ENCODE results near the gene TCEAL3. TPM values are rescaled to one million over a fixed set of nuclear protein-coding genes. Genes with fewer than 3 reads are reported as not detected.
"Not testable (repeated sequence)": the region's sequence is repeated elsewhere in the genome, so short reads cannot be mapped to it uniquely, and the experiment has no call there.

Gene TCEAL3
- total and polyA plus RNA-seq, 7 experiments from 2014 or later = 0.60 to 6.1 (median 4.6) TPM

DNA sequence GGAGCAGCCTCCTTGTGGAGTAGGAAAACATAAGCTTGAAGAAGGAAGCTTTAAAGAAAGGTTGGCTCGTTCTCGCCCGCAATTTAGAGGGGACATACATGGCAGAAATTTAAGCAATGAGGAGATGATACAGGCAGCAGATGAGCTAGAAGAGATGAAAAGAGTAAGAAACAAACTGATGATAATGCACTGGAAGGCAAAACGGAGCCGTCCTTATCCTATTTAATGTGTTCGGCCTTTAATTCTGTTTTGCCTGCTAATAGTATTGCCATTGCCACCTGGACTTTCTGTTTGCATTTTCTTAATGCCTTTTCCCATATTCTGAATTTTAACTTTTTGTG, 22.4 kb downstream of the TCEAL3 start:
- DNase-seq (no peak), ATAC-seq (no peak)
- Histone ChIP-seq H3K9me3 (ENCODE audit: control insufficient read depth in 2 of 3, low read length in 3 of 3) (no peaks in the 10 kb centered on the region), H3K4me1 (ENCODE audit: control insufficient read depth in 2 of 2, insufficient read depth in 2 of 2, low read length in 2 of 2) (no peaks in the 10 kb centered on the region), H3K36me3 (ENCODE audit: control insufficient read depth in 2 of 3, insufficient read depth in 3 of 3, low read length in 3 of 3) (no peaks in the 10 kb centered on the region), H3K27ac (ENCODE audit: low read depth, low read length) (peak overlapping the region; percentile 75), H3K4me3 (ENCODE audit: low read length) (peak overlapping the region; percentile 71), H3K27me3 (ENCODE audit: control insufficient read depth in 2 of 2, insufficient read depth in 2 of 2, low read length in 2 of 2) (no peaks in the 10 kb centered on the region)
- no peaks in the 10 kb centered on the region for H3K27me3 Mint-ChIP-seq
- H3K4me3 Mint-ChIP-seq = peak overlapping the region; percentile 80 to 93 (median 89)
- CTCF ChIA-PET = no interaction called here
- H3K36me3 Mint-ChIP-seq = peaks cover 0 to 2% (median 0%) of the 10 kb centered on the region in 5 donors
- no peaks in the 10 kb centered on the region for H3K9me3 Mint-ChIP-seq
- POLR2A ChIA-PET = interaction anchor here (1.2 kb wide), 1 partner anchor 20 kb away, joined by 3 read pairs; no protein-coding TSS in a partner anchor
- H3K27ac Mint-ChIP-seq = peak overlapping the region in 6 of 9 donors; percentile 33 to 91 (median 70)
- intact Hi-C loops (cut with micrococcal nuclease) = no loop called here
- peaks cover 7 to 19% (median 14%) of the 10 kb centered on the region in 7 donors for H3K4me1 Mint-ChIP-seq

DNA sequence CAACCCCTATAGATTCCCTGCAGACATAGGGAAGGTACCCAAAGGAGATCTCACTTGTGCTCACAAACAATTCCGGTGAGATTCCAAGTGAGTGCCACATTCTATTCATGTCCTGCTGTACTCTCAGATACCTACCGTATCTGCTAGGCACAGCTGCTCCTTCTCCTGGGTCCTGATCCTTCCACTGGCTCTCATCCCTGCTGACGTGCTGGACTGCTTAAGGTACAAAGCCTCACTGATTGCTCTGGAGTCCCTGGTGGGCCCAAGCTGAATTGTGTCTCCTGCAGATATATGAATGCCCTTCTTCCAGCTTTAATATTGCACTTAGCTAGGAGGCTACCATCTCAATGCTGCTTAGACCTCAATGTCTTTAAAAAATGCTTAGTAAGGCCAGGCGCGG, 23.4 kb downstream of the TCEAL3 start:
- Histone ChIP-seq H3K4me3 (ENCODE audit: low read length) (no peak overlapping the region), H3K27ac (ENCODE audit: low read depth, low read length) (no peak overlapping the region), H3K4me1 (ENCODE audit: control insufficient read depth in 2 of 2, insufficient read depth in 2 of 2, low read length in 2 of 2) (no peaks in the 10 kb centered on the region), H3K36me3 (ENCODE audit: control insufficient read depth in 2 of 3, insufficient read depth in 3 of 3, low read length in 3 of 3) (no peaks in the 10 kb centered on the region), H3K27me3 (ENCODE audit: control insufficient read depth in 2 of 2, insufficient read depth in 2 of 2, low read length in 2 of 2) (no peaks in the 10 kb centered on the region), H3K9me3 (ENCODE audit: control insufficient read depth in 2 of 3, low read length in 3 of 3) (no peaks in the 10 kb centered on the region)
- intact Hi-C loops (cut with micrococcal nuclease) = no loop called here
- ATAC-seq (no peak), DNase-seq (no peak)
- H3K4me3 Mint-ChIP-seq = peak overlapping the region in 1 of 10 donors; percentile 47
- H3K36me3 Mint-ChIP-seq = peaks cover 0 to 2% (median 0%) of the 10 kb centered on the region in 5 donors
- no peaks in the 10 kb centered on the region for H3K27me3 Mint-ChIP-seq
- no peak overlapping the region for H3K27ac Mint-ChIP-seq
- H3K4me1 Mint-ChIP-seq = peaks cover 7 to 19% (median 14%) of the 10 kb centered on the region in 7 donors
- POLR2A ChIA-PET = no interaction called here
- CTCF ChIA-PET = no interaction called here
- no peaks in the 10 kb centered on the region for H3K9me3 Mint-ChIP-seq

DNA sequence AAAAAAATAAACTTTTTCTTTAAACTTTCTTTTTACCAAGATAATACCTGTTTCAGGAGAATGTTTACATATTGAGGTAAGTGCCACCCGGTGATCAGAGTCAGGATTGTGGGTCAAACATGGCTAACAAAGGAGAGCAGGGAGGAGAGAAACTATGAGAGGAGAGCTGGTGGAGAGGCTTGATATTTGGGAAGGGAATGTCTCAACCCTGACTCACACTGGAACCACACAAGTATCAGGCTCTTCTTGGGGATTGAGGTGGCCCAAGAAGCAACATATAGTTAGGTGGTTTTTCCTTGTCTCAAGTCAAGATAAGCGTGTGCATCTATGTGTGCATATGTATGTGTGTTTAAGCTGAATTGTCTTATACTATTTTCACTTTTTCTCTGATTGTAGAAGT, 27.7 kb downstream of the TCEAL3 start:
- H3K36me3 Mint-ChIP-seq = no peaks in the 10 kb centered on the region
- H3K27me3 Mint-ChIP-seq = peaks cover 0 to 2% (median 0%) of the 10 kb centered on the region in 5 donors
- ChIA-PET CTCF (no interaction called here), POLR2A (no interaction called here)
- DNase-seq = no peak
- Histone ChIP-seq H3K9me3 (ENCODE audit: control insufficient read depth in 2 of 3, low read length in 3 of 3) (no peaks in the 10 kb centered on the region), H3K27ac (ENCODE audit: low read depth, low read length) (no peak overlapping the region), H3K4me1 (ENCODE audit: control insufficient read depth in 2 of 2, insufficient read depth in 2 of 2, low read length in 2 of 2) (no peaks in the 10 kb centered on the region), H3K36me3 (ENCODE audit: control insufficient read depth in 2 of 3, insufficient read depth in 3 of 3, low read length in 3 of 3) (no peaks in the 10 kb centered on the region), H3K27me3 (ENCODE audit: control insufficient read depth in 2 of 2, insufficient read depth in 2 of 2, low read length in 2 of 2) (no peaks in the 10 kb centered on the region), H3K4me3 (ENCODE audit: low read length) (no peak overlapping the region)
- H3K4me3 Mint-ChIP-seq = no peak overlapping the region
- H3K27ac Mint-ChIP-seq = no peak overlapping the region
- no peaks in the 10 kb centered on the region for H3K9me3 Mint-ChIP-seq
- ATAC-seq = no peak
- no peaks in the 10 kb centered on the region for H3K4me1 Mint-ChIP-seq
- intact Hi-C loops (cut with micrococcal nuclease) = no loop called here

DNA sequence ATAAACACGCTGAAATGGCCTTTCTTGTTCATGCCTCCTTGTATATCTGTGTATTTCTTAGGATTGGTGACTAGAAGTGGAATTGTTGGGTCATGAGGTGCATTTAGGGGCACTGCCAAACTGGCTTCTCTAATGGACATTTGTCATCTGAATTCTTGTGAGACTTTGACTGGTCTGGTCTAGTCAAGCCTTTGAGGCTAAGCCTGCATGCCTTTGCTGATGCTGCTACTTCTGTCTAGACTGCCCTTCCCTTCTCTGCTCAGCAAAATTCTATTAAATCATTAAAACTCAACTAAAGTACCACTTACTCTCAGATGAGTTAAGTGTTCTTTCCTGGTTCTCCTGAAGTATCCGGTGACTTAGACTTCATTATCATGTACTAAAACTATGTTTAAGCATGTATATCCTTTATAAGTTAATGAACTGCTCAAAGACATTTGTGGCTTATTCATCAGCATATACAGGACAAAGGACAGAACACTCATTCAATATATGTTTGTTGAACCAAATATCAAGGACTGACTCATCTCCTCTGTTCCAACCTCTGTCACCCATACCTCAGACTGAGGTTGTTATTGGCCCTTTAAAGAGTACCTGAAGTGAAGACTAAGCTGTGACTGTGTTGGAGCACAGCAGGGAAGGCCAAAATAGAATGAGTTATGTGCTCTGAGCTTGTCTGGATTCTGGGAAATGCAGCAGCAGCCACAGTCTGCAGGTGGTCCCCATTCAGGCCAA, 30.0 kb downstream of the TCEAL3 start:
- ChIA-PET POLR2A (no interaction called here), CTCF (no interaction called here)
- Histone ChIP-seq H3K4me3 (ENCODE audit: low read length) (no peak overlapping the region), H3K9me3 (ENCODE audit: control insufficient read depth in 2 of 3, low read length in 3 of 3) (no peaks in the 10 kb centered on the region), H3K27ac (ENCODE audit: low read depth, low read length) (no peak overlapping the region), H3K27me3 (ENCODE audit: control insufficient read depth in 2 of 2, insufficient read depth in 2 of 2, low read length in 2 of 2) (no peaks in the 10 kb centered on the region), H3K4me1 (ENCODE audit: control insufficient read depth in 2 of 2, insufficient read depth in 2 of 2, low read length in 2 of 2) (no peaks in the 10 kb centered on the region), H3K36me3 (ENCODE audit: control insufficient read depth in 2 of 3, insufficient read depth in 3 of 3, low read length in 3 of 3) (no peaks in the 10 kb centered on the region)
- DNase-seq (no peak), ATAC-seq (no peak)
- H3K9me3 Mint-ChIP-seq = no peaks in the 10 kb centered on the region
- H3K36me3 Mint-ChIP-seq = no peaks in the 10 kb centered on the region
- H3K4me1 Mint-ChIP-seq = no peaks in the 10 kb centered on the region
- H3K4me3 Mint-ChIP-seq = no peak overlapping the region
- intact Hi-C loops (cut with micrococcal nuclease) = no loop called here
- H3K27ac Mint-ChIP-seq = no peak overlapping the region
- peaks cover 0 to 2% (median 0%) of the 10 kb centered on the region in 5 donors for H3K27me3 Mint-ChIP-seq

DNA sequence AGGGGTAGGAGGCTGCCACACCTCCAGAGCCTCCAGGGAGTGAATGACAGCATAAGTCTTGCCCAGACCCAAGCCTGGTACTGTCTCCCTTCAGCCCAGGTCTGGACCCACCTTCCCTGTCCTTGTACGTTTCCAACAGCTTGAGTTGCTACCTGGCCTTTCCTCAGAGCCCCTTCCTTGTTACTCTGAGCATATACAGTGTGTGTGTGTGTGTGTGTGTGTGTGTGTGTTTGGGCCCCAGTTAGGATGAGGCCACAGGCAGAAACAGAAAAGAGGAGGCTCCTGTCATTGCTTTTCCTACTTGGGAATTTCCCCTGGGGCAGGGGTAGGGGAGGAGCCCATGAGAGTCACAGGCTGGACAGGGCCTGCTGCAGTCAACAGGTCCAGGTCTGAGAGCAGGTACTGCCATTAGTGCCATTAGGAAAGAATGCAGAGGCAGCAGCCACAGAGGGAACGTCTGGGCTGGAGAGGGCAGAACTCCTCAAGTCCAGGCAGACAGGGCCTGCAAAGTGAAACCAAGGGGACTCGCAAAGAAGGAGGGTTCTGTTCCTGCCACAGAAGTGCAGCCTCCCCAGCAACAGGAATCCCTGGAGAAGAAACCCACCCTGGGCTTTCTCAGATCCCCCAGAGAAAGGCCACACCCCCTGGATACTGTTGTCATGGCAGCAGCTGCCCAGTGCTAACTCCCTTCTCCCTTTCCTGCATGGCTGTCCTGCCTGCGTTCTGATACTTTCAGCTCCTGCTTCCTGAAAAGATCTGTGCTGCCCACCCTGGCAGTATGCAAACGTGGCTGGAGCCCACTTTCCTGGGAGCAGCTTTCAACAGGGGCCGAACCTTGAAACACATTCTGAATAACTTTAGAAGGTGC, 30.9 kb downstream of the TCEAL3 start:
- H3K27ac ChIP-seq (ENCODE audit: low read depth, low read length); H3K4me3 ChIP-seq (ENCODE audit: low read length); H3K4me3 Mint-ChIP-seq; POLR2A ChIA-PET; ATAC-seq; CTCF ChIA-PET; H3K36me3 ChIP-seq (ENCODE audit: control insufficient read depth in 2 of 3, insufficient read depth in 3 of 3, low read length in 3 of 3); H3K27ac Mint-ChIP-seq; H3K27me3 ChIP-seq (ENCODE audit: control insufficient read depth in 2 of 2, insufficient read depth in 2 of 2, low read length in 2 of 2); H3K9me3 ChIP-seq (ENCODE audit: control insufficient read depth in 2 of 3, low read length in 3 of 3); H3K4me1 ChIP-seq (ENCODE audit: control insufficient read depth in 2 of 2, insufficient read depth in 2 of 2, low read length in 2 of 2); H3K9me3 Mint-ChIP-seq; H3K27me3 Mint-ChIP-seq; intact Hi-C loops (cut with micrococcal nuclease); H3K36me3 Mint-ChIP-seq; H3K4me1 Mint-ChIP-seq; DNase-seq: not testable (repeated sequence)

DNA sequence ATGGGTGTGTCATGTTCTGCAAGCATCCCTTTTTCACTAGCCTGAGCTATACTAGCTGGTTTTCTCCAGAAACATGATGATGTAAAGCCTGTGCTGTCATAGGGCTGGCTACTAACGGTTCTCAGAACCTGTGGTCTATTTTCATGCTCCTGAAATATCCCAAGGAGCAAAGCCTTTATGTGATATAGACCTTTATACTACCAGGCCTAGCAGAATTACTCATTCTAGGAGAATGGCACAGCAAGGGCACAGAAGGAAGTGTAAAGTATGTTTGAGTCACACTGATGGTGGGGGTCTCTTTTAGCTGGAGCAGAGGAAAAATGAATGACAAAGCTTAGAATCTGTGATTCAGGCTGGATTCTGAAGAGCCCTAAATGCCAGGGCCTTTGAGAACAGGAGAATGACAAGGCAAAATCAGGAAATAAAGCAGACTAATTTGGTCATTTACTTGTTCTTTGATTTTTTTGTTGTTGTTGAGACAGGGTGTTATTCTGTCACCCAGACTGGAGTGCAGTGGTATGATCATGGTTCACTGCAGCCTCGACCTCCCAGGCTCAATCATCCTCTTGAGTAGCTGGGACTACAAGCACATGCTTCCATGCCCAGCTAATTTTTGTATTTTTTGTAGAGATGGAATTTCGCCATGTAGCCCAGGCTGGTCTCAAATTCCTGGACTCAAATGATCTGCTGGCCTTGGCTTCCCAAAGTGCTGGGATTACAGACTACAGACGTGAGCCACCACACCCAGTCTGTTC, 32.8 kb downstream of the TCEAL3 start:
- H3K9me3 ChIP-seq (ENCODE audit: control insufficient read depth in 2 of 3, low read length in 3 of 3) = no peaks in the 10 kb centered on the region
- Mint-ChIP-seq H3K27ac (no peak overlapping the region), H3K4me3 (no peak overlapping the region), H3K27me3 (peaks cover 0 to 7% (median 0%) of the 10 kb centered on the region in 5 donors), H3K4me1 (no peaks in the 10 kb centered on the region), H3K36me3 (no peaks in the 10 kb centered on the region), H3K9me3 (no peaks in the 10 kb centered on the region)
- CTCF ChIA-PET = interaction anchor here (0.6 kb wide), 1 partner anchor 1736 kb away, joined by 3 read pairs; no protein-coding TSS in a partner anchor
- H3K4me1 ChIP-seq (ENCODE audit: control insufficient read depth in 2 of 2, insufficient read depth in 2 of 2, low read length in 2 of 2) = no peaks in the 10 kb centered on the region
- no peak overlapping the region for H3K4me3 ChIP-seq (ENCODE audit: low read length)
- intact Hi-C loops (cut with micrococcal nuclease) = no loop called here
- no peak overlapping the region for H3K27ac ChIP-seq (ENCODE audit: low read depth, low read length)
- H3K27me3 ChIP-seq (ENCODE audit: control insufficient read depth in 2 of 2, insufficient read depth in 2 of 2, low read length in 2 of 2) = no peaks in the 10 kb centered on the region
- DNase-seq (no peak), ATAC-seq (no peak)
- H3K36me3 ChIP-seq (ENCODE audit: control insufficient read depth in 2 of 3, insufficient read depth in 3 of 3, low read length in 3 of 3) = no peaks in the 10 kb centered on the region
- POLR2A ChIA-PET = no interaction called here

Measured in naive thymus-derived CD4-positive, alpha-beta T cell (primary cell).